Natural killer cell (primary cell): ENCODE results near the gene HOMEZ. TPM values are rescaled to one million over a fixed set of nuclear protein-coding genes. Genes with fewer than 3 reads are reported as not detected.
A peak's percentile ranks its signal among the peaks of the same experiment; 100 is the strongest.

Experiments used
- ATAC-seq, 3 donors: fragments of 150-1000 bp in 2 of 3; fragments of 200-7000 bp in 1 of 3; cut with Tn5 transposase; 1 replicate in 1 of 3; 2 replicates in 2 of 3; pipeline ENCODE4 v1.10.0; 2021; ENCODE audit warnings: mild to moderate bottlenecking in 2 of 3, moderate library complexity in 2 of 3
- DNase-seq, 2 donors: peaks; one replicate each; pipeline versions ENCODE4 v3.0.0 to v3.0.0-alpha.2; 2013 to 2021; ENCODE audit warnings: mixed read lengths in 1 of 2
- H3K27ac ChIP-seq: one replicate; pipeline ENCODE4 v1.5.1; 2013; ENCODE audit warnings: mild to moderate bottlenecking, low read length
- H3K27me3 ChIP-seq: one replicate; pipeline ENCODE4 v1.6.1; 2013; ENCODE audit warnings: low read length; ENCODE audit not compliant: control insufficient read depth, insufficient read depth
- H3K36me3 ChIP-seq: one replicate; pipeline ENCODE4 v1.6.1; 2013; ENCODE audit warnings: low read length; ENCODE audit not compliant: control insufficient read depth, insufficient read depth
- H3K4me1 ChIP-seq: one replicate; pipeline ENCODE4 v1.6.1; 2013; ENCODE audit warnings: low read length; ENCODE audit not compliant: control insufficient read depth, insufficient read depth
- H3K4me3 ChIP-seq: one replicate; pipeline ENCODE4 v1.5.1; 2013; ENCODE audit warnings: low read length
- H3K9me3 ChIP-seq: one replicate; pipeline ENCODE4 v1.6.1; 2013; ENCODE audit warnings: low read length; ENCODE audit not compliant: control insufficient read depth, insufficient read depth
- H3K27ac Mint-ChIP-seq, 2 donors: one replicate each; pipeline ENCODE4 v1.8.0; 2022; ENCODE audit warnings: mild to moderate bottlenecking in 2 of 2, mixed read lengths in 2 of 2, moderate library complexity in 1 of 2
- H3K27me3 Mint-ChIP-seq, 2 donors: one replicate each; pipeline ENCODE4 v1.8.0; 2022; ENCODE audit warnings: low read depth in 2 of 2, mixed read lengths in 2 of 2
- H3K36me3 Mint-ChIP-seq: one replicate; pipeline ENCODE4 v1.8.0; 2022; ENCODE audit warnings: mixed read lengths
- H3K4me1 Mint-ChIP-seq, 2 donors: one replicate each; pipeline ENCODE4 v1.8.0; 2022; ENCODE audit warnings: mixed read lengths in 2 of 2
- H3K4me3 Mint-ChIP-seq: one replicate; pipeline ENCODE4 v1.8.0; 2022; ENCODE audit warnings: mild to moderate bottlenecking, moderate library complexity, mixed read lengths
- H3K9me3 Mint-ChIP-seq, 2 donors: one replicate each; pipeline ENCODE4 v1.8.0; 2022; ENCODE audit warnings: mixed read lengths in 2 of 2
- CTCF ChIP-seq: fragments of 200-600 bp; IDR thresholded peaks from one replicate; pipeline ENCODE4 v1.8.0; 2022; ENCODE audit warnings: antibody characterized with exemption
- WGBS: methylation state at CpG from one replicate; pipeline ENCODE4 v1.1.7; 2013; ENCODE audit warnings: missing lambda C conversion rate; ENCODE audit not compliant: insufficient coverage; 5-methylcytosine and 5-hydroxymethylcytosine counted together
- intact Hi-C: fragments of 100-400 bp; cut with micrococcal nuclease; formaldehyde crosslinking; loops from one replicate; pipeline ENCODE4 v1.14.2; 2022
- total RNA-seq, 4 donors: library from RNA; stranded (reverse); fragments of 120-200 nt in 1 of 4; gene quantifications; one replicate each; pipeline versions ENCODE4 v1.2.3 to v1.2.4, GENCODE V29; 2013 to 2022

The HOMEZ gene
- total RNA-seq, 3 donors from 2014 or later (not counting 1 experiment from before 2014, with no cell fraction given): 5.1 to 10.1 (median 7.0) TPM

GRCh38 chr14:23310546-23310945, 24.6 kb upstream of the HOMEZ start:
- no peak overlapping the region for H3K27ac ChIP-seq
- no peaks in the 10 kb centered on the region for H3K36me3 ChIP-seq
- intact Hi-C loops: no loop called here
- no peaks in the 10 kb centered on the region for H3K36me3 Mint-ChIP-seq
- no peak overlapping the region for H3K27ac Mint-ChIP-seq
- 100% methylated on average over 1 of the region's 1 CpG for WGBS
- H3K27me3 Mint-ChIP-seq: no peaks in the 10 kb centered on the region
- H3K4me1 ChIP-seq: peaks cover 25% of the 10 kb centered on the region
- H3K27me3 ChIP-seq: no peaks in the 10 kb centered on the region
- DNase-seq (no peak), ATAC-seq (no peak)
- H3K9me3 Mint-ChIP-seq: no peaks in the 10 kb centered on the region
- H3K4me3 Mint-ChIP-seq: no peak overlapping the region
- no peak overlapping the region for H3K4me3 ChIP-seq
- TF ChIP-seq CTCF: no peak
- H3K4me1 Mint-ChIP-seq: peaks cover 21 to 36% of the 10 kb centered on the region in 2 donors
- no peaks in the 10 kb centered on the region for H3K9me3 ChIP-seq

- Mint-ChIP-seq H3K36me3 (no peaks in the 10 kb centered on the region), H3K27ac (peak overlapping the region in 1 of 2 donors; percentile 94), H3K9me3 (no peaks in the 10 kb centered on the region), H3K4me1 (peaks cover 21 to 41% of the 10 kb centered on the region in 2 donors), H3K27me3 (no peaks in the 10 kb centered on the region), H3K4me3 (peak overlapping the region; percentile 11)
- Histone ChIP-seq H3K27ac (no peak overlapping the region), H3K4me3 (no peak overlapping the region), H3K9me3 (no peaks in the 10 kb centered on the region), H3K27me3 (no peaks in the 10 kb centered on the region), H3K4me1 (peaks cover 25% of the 10 kb centered on the region), H3K36me3 (no peaks in the 10 kb centered on the region)
- TF ChIP-seq CTCF: no peak
- ATAC-seq (no peak), DNase-seq (no peak)
- intact Hi-C loops: loop anchor here (10.0 kb wide), 1 partner anchor 214 kb away; the partner anchor contains the start of genes ACIN1 and C14orf119
- 93% methylated on average over 17 of the region's 17 CpGs for WGBS
Measured at GRCh38 chr14:23308721-23309445, 23.0 kb upstream of the HOMEZ start.

- peaks cover 21 to 41% of the 10 kb centered on the region in 2 donors for H3K4me1 Mint-ChIP-seq
- DNase-seq: no peak
- Histone ChIP-seq H3K4me3 (no peak overlapping the region), H3K4me1 (peaks cover 29% of the 10 kb centered on the region), H3K36me3 (no peaks in the 10 kb centered on the region), H3K9me3 (no peaks in the 10 kb centered on the region), H3K27me3 (no peaks in the 10 kb centered on the region), H3K27ac (peak overlapping the region; percentile 82)
- H3K4me3 Mint-ChIP-seq: peak overlapping the region; percentile 90
- no peaks in the 10 kb centered on the region for H3K36me3 Mint-ChIP-seq
- intact Hi-C loops: loop anchor here (10.0 kb wide), 1 partner anchor 213 kb away; the partner anchor contains the start of genes ACIN1 and C14orf119
- no peaks in the 10 kb centered on the region for H3K27me3 Mint-ChIP-seq
- H3K27ac Mint-ChIP-seq: peak overlapping the region; percentile 91 to 94
- no peaks in the 10 kb centered on the region for H3K9me3 Mint-ChIP-seq
- 92% methylated on average over 21 of the region's 22 CpGs for whole genome bisulfite sequencing
- TF ChIP-seq CTCF: no peak
- ATAC-seq: no peak
Measured at GRCh38 chr14:23307687-23308644, 22.0 kb upstream of the HOMEZ start.
